NCI-H2196 (cell line): ENCODE measurements around the gene ARHGEF7.
"Not testable (repeated sequence)": the region's sequence is repeated elsewhere in the genome, so short reads cannot be mapped to it uniquely, and the experiment has no call there.

ENCODE experiments used
- DNase-seq: peaks from one replicate; lab custom pipeline; 2025; ENCODE audit not compliant: unreplicated experiment; lab: John Stamatoyannopoulos, UW

ARHGEF7 gene

GRCh38 chr13:111249637-111250360 lies 134.7 kb downstream of the ARHGEF7 start:
- DNase-seq, result no peak

- no peak for DNase-seq
Measured at GRCh38 chr13:111251646-111252445, 136.7 kb downstream of the ARHGEF7 start.

GRCh38 chr13:111252446-111253364 lies 137.6 kb downstream of the ARHGEF7 start:
- no peak for DNase-seq

- DNase-seq, result no peak
Measured at GRCh38 chr13:111253365-111253872, 138.3 kb downstream of the ARHGEF7 start.

GRCh38 chr13:111255228-111255790 lies 140.2 kb downstream of the ARHGEF7 start:
- DNase-seq, result no peak

DNA sequence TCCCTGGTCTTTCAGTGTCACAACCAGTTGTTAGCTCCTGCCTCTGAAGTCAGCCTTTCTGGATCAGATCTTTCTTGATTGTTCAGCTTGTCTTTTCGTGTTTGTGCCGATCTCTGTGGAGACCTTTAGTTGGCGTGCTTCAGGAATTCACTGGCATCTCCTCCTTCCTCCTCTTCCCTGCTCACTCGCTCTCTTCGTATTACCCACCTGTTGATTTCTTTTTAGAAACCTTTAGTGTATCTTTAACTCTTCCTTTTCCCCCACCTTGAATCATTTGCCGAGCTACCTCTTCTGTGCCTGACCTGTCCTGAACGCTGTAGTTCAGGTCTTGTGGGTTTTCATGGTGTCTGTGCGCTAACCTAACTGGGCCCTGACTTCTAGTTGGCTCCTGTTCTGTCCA lies 141.3 kb downstream of the ARHGEF7 start:
- DNase-seq, result no peak

- no peak for DNase-seq
Measured at GRCh38 chr13:111256946-111257345, 141.8 kb downstream of the ARHGEF7 start.

GRCh38 chr13:111257899-111258298 lies 142.8 kb downstream of the ARHGEF7 start:
- DNase-seq, result not testable (repeated sequence)

DNA sequence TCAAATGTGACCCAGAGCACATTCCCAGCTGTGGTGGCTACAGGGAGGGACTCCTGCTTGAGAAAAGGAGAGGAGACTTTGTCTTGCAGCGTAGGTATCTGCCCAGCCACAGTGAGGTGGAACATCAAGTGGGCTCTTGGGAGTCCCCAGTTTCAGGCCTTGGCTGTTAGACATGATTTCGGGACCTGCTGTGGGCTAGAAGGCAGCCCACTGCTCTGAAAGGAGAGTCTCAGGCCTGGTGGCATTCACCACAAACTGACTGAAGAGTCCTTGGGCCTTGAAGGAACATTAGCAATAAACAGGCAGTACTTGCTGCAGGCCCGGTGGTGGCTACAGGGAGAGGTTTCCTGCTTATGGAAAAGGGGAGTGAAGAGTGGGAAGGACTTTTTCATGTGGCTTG lies 143.5 kb downstream of the ARHGEF7 start:
- no peak for DNase-seq

- no peak for DNase-seq
Measured at GRCh38 chr13:111259058-111259457, 143.9 kb downstream of the ARHGEF7 start.

GRCh38 chr13:111261326-111261725 lies 146.2 kb downstream of the ARHGEF7 start:
- no peak for DNase-seq

GRCh38 chr13:111262281-111262680 lies 147.2 kb downstream of the ARHGEF7 start:
- DNase-seq, result no peak

- DNase-seq, result no peak
Measured at GRCh38 chr13:111262715-111263114, 147.6 kb downstream of the ARHGEF7 start.

DNA sequence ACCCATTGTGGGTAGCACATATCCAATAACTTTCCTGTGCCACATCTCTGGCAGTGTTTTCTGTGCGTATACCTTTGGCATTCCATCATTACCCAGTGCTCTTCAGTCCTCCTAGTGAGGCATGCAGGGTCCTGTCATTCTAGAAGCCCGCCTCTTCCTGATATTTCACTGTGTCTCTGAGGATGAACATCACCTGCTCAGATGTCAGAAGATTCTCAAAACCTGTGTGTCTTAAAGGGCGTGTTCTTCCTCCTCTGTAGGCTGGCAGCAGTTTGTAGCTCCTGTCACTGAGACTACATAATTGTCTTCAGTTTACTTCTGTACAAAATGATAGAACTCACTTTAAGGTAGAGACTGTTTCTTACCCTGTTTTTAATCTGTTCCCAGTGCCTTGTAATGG lies 148.5 kb downstream of the ARHGEF7 start:
- no peak for DNase-seq

GRCh38 chr13:111265006-111265700 lies 150.0 kb downstream of the ARHGEF7 start:
- DNase-seq, result no peak

GRCh38 chr13:111265701-111266035 lies 150.6 kb downstream of the ARHGEF7 start:
- DNase-seq, result no peak

DNA sequence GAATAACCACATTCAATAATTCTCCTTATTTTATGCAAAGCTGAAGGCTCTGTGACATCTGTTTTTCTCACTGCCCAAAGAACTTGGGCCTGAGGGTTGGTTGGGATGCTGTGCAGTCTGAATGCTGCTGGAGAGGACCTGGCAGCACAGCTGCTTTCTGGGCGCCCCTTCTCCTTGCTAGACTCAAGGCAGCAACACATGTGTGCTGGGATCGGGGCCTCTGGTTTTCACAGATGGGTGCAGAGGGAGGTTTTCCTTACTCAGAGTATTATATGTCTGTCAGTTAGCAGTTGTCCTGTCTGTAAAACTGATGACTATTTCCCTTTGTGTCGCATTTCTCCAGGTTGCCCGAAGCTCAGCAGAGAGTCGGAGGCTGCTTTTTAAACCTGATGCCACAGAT lies 152.1 kb downstream of the ARHGEF7 start:
- DNase-seq, result no peak

DNA sequence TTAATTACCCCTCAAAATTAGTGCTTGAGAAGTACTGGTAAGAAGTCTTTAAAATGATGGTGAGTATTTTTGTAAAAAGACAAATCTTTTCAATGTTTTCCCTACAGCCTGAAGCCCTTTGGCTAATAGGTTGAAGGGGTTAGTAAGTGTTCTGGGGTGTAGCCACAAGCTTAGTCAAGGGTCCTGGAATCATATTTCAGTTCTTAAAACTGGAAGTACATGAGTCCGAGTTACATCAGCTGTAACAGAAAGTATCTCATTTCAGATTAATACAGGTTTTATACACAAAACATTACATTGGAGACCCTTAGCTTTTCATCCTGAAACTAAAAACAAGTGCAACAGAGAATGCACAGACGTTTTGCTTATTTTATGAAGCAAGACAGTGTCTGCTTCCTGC lies 152.7 kb downstream of the ARHGEF7 start:
- DNase-seq, result no peak

- no peak for DNase-seq
Measured at GRCh38 chr13:111269508-111269907, 154.4 kb downstream of the ARHGEF7 start.

- DNase-seq, result no peak
Measured at GRCh38 chr13:111270126-111270525, 155.0 kb downstream of the ARHGEF7 start.
